B cell (primary cell): ENCODE results near the gene NPHS1.

Source experiments
- EZH2 ChIP-seq: IDR thresholded peaks from 2 replicates; pipeline ENCODE4 v1.6.1; 2012; ENCODE audit warnings: borderline replicate concordance, low read depth, mild to moderate bottlenecking, moderate library complexity, low read length; ENCODE audit not compliant: insufficient read depth, poor library complexity, severe bottlenecking
- TF ChIP-seq, protein P1 (sequence below): fragments of 200-600 bp; IDR thresholded peaks from one replicate; pipeline ENCODE4 v1.8.0; 2022; ENCODE audit warnings: antibody characterized with exemption, mild to moderate bottlenecking

DNA sequence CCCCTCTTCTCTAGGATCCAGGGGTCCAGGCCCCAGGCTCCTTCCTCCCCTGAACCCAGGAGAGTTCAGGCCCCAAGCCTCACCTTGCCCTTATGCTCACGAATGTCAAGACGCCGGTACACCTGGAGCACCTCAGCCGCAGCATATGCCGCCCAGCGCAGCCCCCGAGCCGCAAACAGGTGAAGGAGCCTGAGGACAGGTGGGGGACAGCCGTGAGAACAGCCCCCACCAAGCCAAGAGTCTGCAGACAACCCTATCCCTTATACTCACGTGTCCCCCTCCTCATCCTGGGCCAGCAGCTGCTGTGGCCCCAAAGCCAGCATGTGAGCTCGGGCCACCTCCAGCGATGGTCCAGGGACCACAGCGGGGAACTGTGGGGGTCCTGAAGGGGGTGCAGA is 44.3 kb upstream of the NPHS1 start:
- TF ChIP-seq, protein P1, sequence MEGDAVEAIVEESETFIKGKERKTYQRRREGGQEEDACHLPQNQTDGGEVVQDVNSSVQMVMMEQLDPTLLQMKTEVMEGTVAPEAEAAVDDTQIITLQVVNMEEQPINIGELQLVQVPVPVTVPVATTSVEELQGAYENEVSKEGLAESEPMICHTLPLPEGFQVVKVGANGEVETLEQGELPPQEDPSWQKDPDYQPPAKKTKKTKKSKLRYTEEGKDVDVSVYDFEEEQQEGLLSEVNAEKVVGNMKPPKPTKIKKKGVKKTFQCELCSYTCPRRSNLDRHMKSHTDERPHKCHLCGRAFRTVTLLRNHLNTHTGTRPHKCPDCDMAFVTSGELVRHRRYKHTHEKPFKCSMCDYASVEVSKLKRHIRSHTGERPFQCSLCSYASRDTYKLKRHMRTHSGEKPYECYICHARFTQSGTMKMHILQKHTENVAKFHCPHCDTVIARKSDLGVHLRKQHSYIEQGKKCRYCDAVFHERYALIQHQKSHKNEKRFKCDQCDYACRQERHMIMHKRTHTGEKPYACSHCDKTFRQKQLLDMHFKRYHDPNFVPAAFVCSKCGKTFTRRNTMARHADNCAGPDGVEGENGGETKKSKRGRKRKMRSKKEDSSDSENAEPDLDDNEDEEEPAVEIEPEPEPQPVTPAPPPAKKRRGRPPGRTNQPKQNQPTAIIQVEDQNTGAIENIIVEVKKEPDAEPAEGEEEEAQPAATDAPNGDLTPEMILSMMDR, result no peak
- TF ChIP-seq EZH2, result no peak
